HS-5 (cell line): ENCODE data around the gene HSPG2.
A peak's percentile ranks its signal among the peaks of the same experiment; 100 is the strongest.
"Not testable (repeated sequence)": the region's sequence is repeated elsewhere in the genome, so short reads cannot be mapped to it uniquely, and the experiment has no call there.

Experiments used
- DNase-seq: peaks from one replicate; pipeline ENCODE4 v3.0.0-alpha.2; 2012; ENCODE audit warnings: low read depth

HSPG2 gene

DNA sequence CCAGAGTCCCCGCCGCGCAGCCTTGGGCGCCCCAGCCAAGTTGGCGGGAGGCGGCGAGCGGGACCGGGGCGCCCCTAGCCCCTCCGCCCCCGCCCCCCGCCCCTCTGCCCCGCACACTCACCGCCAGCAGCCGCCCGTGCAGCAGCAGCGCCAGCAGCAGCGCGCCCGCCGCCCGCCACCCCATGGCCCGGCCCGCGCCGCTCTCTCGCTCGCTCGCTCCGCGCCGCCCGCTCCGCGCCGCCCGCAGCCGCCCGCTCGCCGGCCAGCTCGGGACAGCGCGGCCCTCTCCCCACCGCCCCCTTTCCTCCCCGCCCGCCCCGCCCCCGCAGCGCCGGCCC lies at the start of gene HSPG2:
Gene HSPG2, minus strand, starts transcription at position 277 of the 338 bp plus-strand sequence. Its CDS starts 93 bp downstream, at position 184.
- no peak for DNase-seq

DNA sequence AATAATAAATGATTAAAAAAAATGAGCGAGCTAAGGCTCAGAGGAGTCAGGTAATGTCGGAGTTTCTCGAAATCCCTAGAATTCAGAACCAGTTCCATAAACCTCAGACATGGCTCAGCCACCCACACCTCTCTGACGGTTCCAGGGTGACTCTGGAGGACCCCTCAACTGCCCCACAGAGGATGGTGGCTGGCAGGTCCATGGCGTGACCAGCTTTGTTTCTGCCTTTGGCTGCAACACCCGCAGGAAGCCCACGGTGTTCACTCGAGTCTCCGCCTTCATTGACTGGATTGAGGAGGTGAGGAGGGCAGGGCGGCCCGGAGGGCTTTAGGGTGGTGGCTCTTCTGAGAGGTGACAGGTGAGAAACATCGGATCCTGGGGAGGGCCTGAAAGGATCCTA lies 49.3 kb upstream of the HSPG2 start:
- not testable (repeated sequence) for DNase-seq

DNA sequence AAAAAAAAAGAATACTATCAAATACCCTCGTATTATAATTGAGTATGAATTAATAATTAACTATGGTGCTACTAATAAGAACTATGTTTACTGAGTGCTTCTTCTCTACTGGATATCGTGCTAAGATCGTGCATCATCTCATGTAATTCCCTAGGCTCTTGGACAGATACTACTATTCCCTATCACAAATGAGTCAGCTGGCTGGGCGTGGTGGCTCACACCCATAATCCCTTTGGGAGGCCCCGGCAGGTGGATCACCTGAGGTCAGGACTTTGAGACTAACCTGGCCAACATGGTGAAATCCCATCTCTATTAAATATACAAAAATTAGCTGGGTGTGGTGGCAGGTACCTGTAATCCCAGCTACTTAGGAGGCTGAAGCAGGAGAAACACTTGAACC lies 48.8 kb upstream of the HSPG2 start:
- DNase-seq = not testable (repeated sequence)

DNA sequence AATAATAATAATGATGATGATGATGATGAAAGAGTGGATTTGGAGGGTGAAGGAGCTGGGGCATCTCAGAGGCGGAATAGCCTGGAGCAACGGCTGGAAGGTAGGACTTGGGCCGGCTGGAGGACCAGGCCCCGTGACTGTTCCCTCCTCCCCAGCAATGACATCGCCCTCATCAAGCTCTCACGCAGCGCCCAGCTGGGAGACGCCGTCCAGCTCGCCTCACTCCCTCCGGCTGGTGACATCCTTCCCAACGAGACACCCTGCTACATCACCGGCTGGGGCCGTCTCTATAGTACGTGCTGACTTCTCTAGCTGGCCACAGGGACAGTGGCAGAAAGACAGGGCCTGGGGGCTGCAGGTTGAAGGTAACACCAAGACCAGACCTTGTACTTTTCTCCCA lies 46.4 kb upstream of the HSPG2 start:
- not testable (repeated sequence) for DNase-seq

DNA sequence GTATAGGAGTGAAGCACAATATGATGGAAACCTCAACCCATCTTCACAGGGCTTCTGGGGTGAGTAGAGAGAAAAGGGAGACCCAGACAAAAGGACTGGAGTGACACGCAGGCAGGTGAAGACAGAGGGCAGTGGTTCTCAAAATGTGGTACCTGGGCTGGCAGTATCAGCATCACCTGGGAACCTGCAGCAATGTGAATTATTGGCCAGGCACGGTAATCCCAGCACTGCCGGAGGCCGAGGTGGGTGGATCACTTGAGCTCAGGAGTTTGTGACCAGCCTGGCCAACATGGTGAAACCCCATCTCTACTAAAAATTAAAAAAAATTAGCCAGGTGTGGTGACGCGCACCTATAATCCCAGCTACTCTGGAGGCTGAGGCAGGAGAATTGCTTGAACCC lies 45.0 kb upstream of the HSPG2 start:
- not testable (repeated sequence) for DNase-seq

DNA sequence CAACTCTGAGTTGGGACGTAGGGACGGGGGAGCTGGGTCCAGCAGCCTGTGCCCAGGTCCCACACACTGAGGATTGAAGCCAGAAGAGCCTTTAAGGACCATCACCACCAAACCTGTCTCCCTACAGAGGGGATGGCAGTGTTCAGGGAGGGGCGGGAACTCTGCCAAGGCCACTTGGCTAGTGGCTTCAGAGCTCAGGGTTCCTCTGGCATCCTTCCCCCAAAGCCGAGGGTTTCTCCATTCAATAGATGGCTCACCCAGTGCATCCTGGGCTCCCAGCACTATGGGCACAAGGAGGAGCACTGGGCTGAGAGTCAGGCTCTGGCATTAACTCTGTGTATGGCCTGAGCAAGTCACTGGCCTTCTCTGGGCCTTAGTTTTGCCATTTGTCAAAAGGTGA lies 44.1 kb upstream of the HSPG2 start:
- DNase-seq = not testable (repeated sequence)

DNA sequence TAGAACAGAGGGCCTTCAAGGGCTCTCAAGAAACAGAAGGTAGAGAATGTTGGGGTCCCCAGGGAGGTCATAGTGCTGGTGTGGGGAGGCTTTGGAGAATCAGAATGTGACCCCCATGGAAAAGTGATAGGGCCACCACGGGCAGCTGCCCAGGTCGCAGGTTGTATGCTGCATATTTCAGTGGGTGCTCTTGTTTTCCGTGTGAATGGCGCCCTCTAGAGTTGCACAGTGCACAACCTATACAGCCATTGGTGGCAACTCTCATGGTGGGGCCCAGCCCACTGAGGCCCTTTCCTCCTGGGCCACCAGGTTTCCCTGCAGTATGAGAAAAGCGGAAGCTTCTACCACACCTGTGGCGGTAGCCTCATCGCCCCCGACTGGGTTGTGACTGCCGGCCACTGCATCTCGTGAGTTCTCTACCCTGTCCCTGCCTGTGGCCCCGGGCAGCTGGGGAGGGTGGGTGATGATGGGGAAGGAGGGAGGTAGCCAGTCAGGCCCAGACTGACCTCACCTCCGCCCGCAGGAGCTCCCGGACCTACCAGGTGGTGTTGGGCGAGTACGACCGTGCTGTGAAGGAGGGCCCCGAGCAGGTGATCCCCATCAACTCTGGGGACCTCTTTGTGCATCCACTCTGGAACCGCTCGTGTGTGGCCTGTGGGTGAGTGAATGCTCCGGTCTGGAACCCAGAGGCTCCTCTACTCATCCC lies 43.6 kb upstream of the HSPG2 start:
- DNase-seq = not testable (repeated sequence)

DNA sequence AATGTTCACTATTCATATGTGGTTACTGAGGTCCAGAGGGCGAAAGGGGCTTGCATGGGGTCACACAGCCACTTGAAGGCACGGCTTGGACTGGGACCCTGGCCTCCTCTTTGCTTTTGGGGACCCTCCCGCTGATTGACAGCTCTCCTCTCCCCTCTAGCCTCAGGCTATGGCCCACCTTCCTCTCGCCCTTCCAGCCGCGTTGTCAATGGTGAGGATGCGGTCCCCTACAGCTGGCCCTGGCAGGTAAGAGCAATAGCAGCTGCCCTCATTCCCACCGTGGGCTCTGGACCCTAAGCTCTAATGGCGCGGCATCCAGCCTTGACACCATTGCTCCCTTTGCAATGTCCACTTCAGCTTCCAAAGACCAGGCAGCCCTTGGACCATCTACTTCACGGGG lies 41.1 kb upstream of the HSPG2 start:
- DNase-seq = not testable (repeated sequence)

DNA sequence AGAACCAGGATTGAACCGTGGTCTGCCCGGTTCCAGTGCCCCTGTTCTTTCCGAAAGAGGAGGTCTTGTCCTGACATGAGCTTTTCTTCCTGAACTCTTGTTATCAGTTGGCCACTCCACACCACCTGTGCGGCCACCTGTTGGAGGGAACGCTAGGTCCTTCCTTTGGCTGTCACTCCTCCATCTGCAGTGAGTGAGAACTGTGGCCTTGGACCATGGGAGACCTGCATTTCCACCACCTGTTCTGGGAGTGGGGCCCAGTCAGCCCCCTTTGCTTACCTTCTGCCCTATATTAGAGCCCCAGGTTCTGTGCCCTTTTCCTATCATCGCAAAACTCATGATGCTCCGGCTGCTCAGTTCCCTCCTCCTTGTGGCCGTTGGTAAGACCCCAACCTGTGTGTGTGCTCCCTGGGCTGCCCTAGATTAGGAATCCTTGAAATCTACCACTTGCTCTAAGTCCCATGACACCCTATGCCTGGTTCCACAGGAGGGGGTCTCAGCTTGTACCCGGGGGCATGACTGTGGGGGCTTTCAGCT lies 39.7 kb upstream of the HSPG2 start, which contains the start of gene CELA3B:
Gene CELA3B, plus strand, starts transcription at position 320 of the 537 bp plus-strand sequence. Its CDS starts 18 bp downstream, at position 338.
- DNase-seq = not testable (repeated sequence)

DNA sequence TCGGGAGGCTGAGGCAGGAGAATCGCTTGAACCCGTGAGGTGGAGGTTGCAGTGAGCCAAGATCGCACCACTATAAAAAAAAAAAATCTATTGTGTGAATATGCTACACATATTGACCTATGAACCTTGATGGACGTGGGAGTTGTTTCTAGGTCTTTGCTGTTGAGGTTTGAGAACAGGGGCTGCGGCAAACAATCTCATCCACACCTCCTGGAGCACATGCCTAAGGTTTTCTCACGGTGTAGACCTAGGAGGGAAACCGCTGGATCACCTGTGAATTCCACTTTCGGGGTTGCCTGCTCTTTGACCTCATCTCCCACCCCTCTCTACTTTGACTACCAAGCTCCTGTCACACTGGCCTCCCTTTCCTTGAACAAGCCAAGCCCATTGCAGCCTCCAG lies 38.2 kb upstream of the HSPG2 start:
- not testable (repeated sequence) for DNase-seq

DNA sequence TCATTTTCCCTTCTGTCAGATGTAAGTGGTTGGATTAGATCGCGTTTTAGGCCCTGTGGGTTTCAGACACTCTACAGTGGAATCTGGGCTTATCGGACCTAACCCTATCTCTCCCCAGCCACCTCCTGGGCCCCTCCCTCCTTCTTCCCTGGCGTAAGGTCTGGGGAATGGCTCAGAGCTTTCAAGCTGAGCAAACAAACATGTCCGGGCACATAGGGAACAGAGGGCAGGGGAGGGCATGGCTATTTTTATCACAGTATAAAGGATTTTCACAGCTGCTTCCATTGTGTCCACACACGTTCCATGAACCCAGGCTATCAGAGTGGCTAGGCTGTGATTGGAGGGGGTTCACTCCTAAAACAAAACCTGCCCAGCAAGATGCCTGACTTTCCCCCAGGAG lies 37.6 kb upstream of the HSPG2 start:
- DNase-seq = not testable (repeated sequence)

DNA sequence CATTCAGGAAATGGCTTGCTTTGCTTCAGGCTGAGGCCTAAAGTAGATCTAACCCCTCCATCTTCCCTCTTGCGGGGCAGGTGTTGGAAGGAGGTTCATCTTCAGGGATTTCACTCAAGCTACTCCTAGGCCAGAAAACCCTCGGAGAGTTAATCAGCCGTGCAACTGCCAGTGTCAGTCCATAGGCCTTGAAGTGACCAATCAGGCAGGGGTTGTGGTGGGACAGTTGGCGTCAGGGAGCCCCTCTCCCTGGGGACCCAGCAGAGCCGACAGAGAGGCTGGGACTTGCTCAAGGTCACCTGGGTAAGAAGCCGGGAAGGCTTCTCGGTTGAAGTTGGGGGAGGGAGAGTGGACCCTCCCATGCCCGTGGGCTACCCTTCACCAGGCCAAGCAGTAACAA lies 36.8 kb upstream of the HSPG2 start:
- DNase-seq = not testable (repeated sequence)

DNA sequence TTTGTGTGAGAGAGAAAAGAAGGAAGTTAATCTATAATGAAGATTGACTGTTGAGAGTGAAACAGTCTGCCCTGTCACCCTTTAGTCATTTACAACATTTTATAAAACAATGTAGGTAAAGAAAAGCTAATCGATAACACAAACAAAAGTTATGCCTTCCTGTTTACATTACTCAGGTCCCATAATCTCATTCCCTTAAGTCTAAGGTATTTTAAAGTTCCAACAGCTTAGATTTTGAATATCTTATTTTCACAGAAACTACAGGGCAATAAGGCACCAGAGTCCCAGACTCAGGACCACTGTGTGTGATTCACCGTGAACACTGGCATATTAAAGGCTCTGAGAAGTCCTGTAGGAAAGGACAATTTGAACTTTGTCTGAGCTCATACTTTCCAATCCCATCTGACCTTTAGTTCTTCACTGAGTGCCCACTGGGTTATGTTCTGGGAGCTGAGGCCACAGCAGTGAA lies 35.9 kb upstream of the HSPG2 start:
- DNase-seq = not testable (repeated sequence)

DNA sequence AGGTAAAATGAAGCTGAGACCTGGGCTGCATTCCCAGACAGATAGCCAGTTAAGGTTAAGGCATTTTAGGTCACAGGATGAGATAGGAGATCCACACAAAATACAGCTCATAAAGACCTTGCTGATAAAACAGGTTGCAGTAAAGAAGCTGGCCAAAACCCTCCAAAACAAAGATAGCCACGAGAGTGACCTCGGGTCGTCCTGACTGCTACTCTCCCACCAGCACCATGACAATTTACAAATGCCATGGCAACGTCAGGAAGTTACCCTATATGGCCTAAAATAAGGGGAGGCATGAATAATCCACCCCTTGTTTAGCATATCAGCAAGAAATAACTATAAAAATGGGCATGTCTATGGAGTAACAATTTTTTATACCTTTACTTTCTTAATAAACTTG lies 33.4 kb upstream of the HSPG2 start:
- not testable (repeated sequence) for DNase-seq

DNA sequence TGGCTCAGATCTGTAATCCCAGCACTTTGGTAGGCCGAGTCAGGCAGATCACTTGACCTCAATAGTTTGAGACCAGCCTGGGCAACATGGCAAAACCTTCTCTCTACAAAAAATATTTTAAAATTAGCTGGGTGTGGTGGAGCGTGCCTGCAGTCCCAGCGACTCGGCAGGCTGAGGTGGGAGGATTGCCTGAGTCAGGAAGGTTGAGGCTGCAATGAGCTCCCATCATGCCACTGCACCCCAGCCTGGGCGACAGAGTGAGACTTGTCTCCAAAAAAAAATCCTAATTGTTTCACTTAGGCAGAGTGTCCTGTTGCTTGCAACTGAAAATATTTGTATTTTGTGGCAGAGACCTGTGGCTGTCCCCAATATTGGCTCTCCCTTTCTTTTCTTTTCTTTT lies 32.0 kb upstream of the HSPG2 start:
- not testable (repeated sequence) for DNase-seq

DNA sequence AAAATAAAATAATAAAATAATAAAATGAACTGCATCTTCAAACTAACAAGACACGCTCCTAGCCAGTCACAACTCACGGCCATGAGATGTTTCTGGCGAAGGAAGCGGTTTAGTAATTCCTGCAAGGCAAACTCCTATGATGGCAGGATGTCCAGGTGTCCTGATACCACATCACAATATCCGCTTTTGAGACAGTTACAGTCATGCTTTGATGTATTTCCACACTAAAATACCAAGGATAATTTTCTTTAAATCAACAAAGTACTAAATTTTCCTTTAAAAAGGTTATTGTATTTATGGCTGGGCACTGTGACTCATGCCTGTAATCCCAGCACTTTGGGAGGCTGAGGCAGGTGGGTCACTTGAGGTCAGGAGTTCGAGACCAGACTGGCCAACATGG lies 30.1 kb upstream of the HSPG2 start:
- not testable (repeated sequence) for DNase-seq

DNA sequence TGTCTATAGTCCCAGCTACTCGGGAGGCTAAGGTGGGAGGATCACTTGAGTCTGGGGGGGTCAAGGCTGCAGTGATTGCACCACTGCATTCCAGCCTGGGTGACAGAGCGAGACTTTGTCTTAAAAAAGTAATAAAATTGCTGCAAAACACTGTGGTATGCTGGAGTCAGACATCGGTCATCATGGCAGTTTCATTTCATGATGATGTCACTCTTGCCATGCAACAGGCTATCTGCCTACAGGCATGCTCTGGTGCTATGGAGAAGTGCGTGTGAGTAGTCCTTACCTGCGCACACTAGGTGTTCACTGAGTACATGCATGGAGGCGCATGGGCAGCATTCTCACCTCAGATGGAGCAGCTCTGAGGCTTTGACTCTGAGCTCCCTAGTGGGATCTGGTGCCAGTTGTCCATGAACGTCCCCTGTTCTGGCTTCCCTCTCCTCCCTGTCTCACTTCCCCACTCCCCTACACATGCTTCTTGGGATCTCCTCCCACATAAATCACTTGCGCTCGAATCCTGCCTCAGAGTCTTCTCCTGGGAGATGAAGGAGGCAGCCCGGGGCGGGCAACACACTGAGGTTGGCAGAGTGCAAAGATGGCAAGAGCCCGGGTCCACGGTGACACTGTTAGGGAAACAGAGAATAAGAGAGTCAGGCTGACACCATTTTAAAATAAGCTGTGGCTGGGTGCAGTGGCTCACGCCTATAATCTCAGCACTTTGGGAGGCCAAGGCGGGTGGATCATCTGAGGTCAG lies 29.3 kb upstream of the HSPG2 start:
- peak; percentile 69 for DNase-seq

DNA sequence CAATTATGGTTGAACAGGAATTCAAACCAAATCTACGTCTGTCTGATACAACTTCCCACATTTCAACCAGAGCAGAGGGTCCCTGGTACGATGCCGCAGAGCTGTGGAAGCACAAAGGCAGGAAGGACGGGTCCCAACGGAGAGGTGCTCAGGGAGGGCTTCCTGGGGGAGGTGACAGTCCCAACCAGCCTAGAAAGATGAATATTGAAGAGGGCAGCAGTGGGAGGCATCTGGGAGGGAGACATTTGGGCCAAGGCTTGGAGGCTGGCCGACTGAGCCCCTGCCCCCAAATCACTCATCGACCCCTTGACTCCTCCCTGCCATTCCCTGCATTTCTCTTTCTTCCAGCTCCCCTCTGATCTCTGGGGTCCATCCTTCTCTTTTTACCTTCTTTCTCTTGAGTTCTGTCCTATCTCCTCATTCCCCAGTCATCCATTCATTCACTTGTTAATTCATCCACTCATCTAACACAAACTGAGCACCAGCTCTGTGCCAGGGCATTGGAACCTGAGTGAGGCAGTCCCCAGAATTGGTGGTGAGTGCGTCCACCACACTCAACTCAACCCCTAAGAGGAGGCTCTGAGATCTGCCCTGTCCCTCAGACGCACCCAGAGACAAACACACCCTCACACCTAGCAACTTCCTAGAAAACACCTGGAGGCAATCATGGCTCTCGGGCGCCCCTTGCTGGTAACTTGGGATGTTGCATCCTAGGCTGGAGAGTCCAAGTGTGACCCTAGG lies 26.5 kb upstream of the HSPG2 start:
- no peak for DNase-seq

DNA sequence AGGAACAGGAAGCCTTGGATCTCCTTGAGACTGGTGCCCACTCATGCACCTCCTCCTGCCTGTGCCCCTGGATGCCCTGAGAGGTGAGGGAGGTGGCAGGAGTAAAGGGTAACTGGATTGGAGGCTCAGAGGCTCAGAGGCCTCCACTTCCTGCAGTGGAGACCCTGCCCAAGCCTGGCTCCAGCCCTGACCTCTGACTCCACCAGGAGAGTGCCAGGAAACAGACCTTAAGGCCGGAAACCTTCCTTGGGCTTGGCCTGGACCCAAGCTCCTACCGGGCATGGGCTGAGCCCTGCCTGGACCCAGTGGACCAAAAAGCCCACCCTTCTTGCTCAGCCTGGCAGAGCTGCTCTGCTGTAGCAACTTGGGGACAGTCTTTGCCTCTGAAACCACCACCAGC lies 24.7 kb upstream of the HSPG2 start:
- DNase-seq = no peak

DNA sequence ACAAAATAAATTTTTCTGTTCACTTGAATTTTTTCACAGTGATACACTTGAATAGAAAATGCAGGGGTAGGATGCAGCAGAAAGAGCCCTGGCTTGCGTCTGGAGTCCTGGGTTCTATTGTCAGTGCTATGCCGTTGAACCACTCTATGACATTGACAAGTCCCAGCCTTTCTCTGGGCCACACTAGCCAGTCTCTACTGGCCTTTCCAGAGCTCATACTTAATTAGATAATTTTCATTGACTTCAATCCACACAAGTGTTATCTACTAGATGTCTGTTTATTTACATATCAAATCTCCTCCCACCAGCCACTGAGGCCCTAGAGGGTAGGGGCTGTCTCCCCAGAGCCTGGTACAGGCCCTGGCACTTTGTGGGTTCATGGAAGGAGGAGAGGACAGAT lies 24.2 kb upstream of the HSPG2 start:
- DNase-seq = no peak

DNA sequence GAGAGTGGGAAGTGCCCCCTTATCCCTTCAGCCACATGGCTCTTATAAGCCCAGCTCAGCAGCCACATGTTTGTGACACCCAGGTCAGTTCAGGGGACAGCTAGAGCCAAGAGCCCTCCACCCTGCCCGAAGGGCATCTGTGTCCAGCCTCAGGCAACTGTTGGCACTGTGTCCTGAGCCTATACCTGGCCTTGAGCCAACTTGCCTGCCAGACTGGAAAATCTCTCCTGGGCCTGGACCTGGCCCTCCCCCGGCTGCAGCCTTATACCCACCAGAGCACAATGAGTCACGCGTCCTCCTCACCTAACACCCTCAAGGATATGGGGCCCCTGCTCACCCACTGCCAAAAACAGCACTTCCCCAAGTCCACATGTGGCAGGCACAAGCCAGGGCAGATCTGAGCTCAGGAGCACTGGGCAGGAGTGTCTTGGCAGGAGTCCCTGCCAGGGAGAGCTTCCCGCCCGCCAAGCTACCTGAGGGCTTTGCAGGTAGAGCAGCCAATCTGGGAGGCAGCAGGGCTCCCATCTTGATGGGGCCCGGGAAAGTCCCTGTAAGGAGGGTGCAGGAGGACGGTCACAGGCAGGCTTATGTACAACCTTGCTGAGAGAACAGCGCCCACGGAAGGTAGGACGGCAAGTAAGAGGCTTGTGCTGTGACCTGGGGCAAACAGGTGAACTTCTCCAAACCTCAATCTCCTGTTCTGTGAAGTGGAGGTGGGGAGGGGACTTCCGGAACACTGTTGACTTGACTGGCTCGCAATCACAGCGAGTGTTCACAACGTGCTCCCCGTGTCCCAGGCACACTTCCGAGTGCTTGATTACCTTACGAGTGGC lies 19.8 kb upstream of the HSPG2 start:
- DNase-seq = no peak
